AG04450 (cell line): ENCODE data around the gene ZFP92. TPM values are rescaled to one million over a fixed set of nuclear protein-coding genes. Genes with fewer than 3 reads are reported as not detected.
A peak's percentile ranks its signal among the peaks of the same experiment; 100 is the strongest.

Source experiments
- CTCF ChIA-PET: fragments of 300-600, 350-600 bp; formaldehyde crosslinking; extraction: SDS; loops from one replicate; lab custom pipeline; 2022; ENCODE audit warnings: antibody characterized with exemption, inconsistent platforms; lab: Charles Lee
- POLR2A ChIA-PET: fragments of 350-600 bp; formaldehyde crosslinking; extraction: SDS; loops from one replicate; lab custom pipeline; 2021; ENCODE audit warnings: antibody characterized with exemption, inconsistent platforms; lab: Yijun Ruan, JAX
- DNase-seq: peaks from one replicate; pipeline ENCODE4 v3.0.0-alpha.2; 2011; ENCODE audit warnings: low read depth, low spot score
- H3K27ac ChIP-seq: one replicate; pipeline ENCODE4 v1.5.1; 2012; ENCODE audit warnings: low read depth, low read length, control low read depth
- H3K27me3 ChIP-seq: one replicate; pipeline ENCODE4 v1.6.0; 2012; ENCODE audit warnings: low read length; ENCODE audit not compliant: control insufficient read depth, insufficient read depth
- H3K4me3 ChIP-seq: 2 replicates; pipeline ENCODE4 v1.5.1; 2011; ENCODE audit warnings: mild to moderate bottlenecking, low read depth, low read length, control low read depth
- H3K9me3 ChIP-seq: 2 replicates; pipeline ENCODE4 v1.5.1; 2012; ENCODE audit warnings: low read length; ENCODE audit not compliant: control insufficient read depth, insufficient read depth
- polyA plus RNA-seq: library from polyadenylated mRNA; depleted of rRNA; stranded (reverse); fragments of >200 nt; gene quantifications from 2 replicates; pipeline ENCODE4 v1.2.3, GENCODE V29; 2011; rRNA removed
- small RNA-seq: library from RNA; depleted of rRNA; stranded (forward); fragments of <200 nt; gene quantifications from one replicate; pipeline ENCODE3, GENCODE V24; 2012; ENCODE audit warnings: low read depth; ENCODE audit not compliant: insufficient read length
- TF ChIP-seq, protein P1 (sequence below): IDR thresholded peaks from 2 replicates; pipeline ENCODE4 v1.5.1; 2011; ENCODE audit warnings: low read depth, low read length, control low read depth, inconsistent platforms

ZFP92 gene
- polyA plus RNA-seq, 1 experiment, result 0.02 TPM

DNA sequence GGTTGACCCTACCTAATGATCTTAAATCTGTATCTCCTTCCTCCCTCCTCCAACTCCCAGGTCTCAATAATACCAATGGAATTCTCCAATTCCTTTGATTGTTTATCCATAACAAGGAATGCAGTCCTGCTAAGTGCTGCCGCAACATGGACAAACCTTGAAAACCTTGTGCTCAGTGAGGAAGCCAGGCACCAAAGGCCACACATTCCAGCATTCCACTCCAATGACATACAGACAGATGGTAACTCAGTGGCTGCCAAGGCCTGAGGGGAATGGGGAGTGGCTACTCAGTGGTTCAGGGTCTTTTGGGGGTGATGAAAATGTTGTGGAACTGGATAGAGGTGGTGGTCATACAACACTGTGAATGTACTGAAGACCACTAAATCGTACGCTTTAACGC lies 48.7 kb downstream of the ZFP92 start:
- no peaks in the 10 kb centered on the region for H3K9me3 ChIP-seq
- peak; percentile 42 for DNase-seq
- CTCF ChIA-PET, result interaction anchor here (1.5 to 2.2 kb wide), 4 partner anchors 11 to 427 kb away, joined by 5 to 45 read pairs (median 10); partner anchors contain the start of gene HAUS7

DNA sequence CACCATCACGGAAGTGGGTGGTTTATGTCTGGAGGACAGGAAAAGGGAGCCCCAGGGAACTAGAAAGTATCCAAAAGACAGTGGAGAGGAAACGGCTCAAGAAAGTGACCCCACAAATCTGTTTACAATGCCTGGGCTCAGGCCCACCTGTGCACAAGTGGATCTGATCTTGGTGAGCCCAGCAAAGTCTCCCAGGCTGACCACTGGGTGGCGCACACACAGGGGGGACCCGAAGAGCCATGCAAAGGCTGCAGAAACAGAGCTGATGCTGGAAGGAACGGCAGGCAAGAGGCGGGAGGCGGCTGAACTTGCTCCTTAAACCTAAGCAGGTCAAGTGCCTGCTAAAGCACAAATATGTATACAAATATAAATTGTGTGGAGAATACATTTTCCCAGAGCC lies 49.6 kb downstream of the ZFP92 start:
- TF ChIP-seq, protein P1, sequence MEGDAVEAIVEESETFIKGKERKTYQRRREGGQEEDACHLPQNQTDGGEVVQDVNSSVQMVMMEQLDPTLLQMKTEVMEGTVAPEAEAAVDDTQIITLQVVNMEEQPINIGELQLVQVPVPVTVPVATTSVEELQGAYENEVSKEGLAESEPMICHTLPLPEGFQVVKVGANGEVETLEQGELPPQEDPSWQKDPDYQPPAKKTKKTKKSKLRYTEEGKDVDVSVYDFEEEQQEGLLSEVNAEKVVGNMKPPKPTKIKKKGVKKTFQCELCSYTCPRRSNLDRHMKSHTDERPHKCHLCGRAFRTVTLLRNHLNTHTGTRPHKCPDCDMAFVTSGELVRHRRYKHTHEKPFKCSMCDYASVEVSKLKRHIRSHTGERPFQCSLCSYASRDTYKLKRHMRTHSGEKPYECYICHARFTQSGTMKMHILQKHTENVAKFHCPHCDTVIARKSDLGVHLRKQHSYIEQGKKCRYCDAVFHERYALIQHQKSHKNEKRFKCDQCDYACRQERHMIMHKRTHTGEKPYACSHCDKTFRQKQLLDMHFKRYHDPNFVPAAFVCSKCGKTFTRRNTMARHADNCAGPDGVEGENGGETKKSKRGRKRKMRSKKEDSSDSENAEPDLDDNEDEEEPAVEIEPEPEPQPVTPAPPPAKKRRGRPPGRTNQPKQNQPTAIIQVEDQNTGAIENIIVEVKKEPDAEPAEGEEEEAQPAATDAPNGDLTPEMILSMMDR, result peak; percentile 63
- POLR2A ChIA-PET, result no interaction called here
- DNase-seq, result no peak
- Histone ChIP-seq H3K27me3 (no peaks in the 10 kb centered on the region), H3K9me3 (no peaks in the 10 kb centered on the region), H3K4me3 (no peak overlapping the region), H3K27ac (no peak overlapping the region)
- CTCF ChIA-PET, result interaction anchor here (0.6 to 2.2 kb wide), 13 partner anchors 10 to 503 kb away, joined by 3 to 45 read pairs (median 4); partner anchors contain the start of gene HAUS7

More for the DNA sequence above, 48.7 kb downstream of the ZFP92 start:
- POLR2A ChIA-PET, result no interaction called here
- no peak overlapping the region for H3K4me3 ChIP-seq
- H3K27me3 ChIP-seq, result no peaks in the 10 kb centered on the region
- peak overlapping the region; percentile 47 for H3K27ac ChIP-seq
- TF ChIP-seq, protein P1, result no peak

Small RNAs within 50 kb of the gene (small RNA-seq; reads per million reads assigned to genes)
- gene RN7SL667P, result not detected

Other genes starting within 250 kb of the ZFP92 start
- gene MAGEA1, start 232.2 kb upstream of the ZFP92 start, polyA plus RNA-seq, result not detected in 2 replicates
- not detected in 2 replicates for gene PNMA6F, start 89.7 kb upstream of the ZFP92 start, polyA plus RNA-seq
- gene ZNF275, start 77.3 kb upstream of the ZFP92 start, polyA plus RNA-seq, result 13.7 and 15.0 TPM in 2 replicates
- gene PNMA6E, start 10.1 kb upstream of the ZFP92 start, polyA plus RNA-seq, result not detected in 2 replicates
- gene TREX2, start 34.6 kb downstream of the ZFP92 start, polyA plus RNA-seq, result not detected in 2 replicates
- 13.2 and 16.5 TPM in 2 replicates for gene HAUS7, start 59.1 kb downstream of the ZFP92 start, polyA plus RNA-seq
- gene BGN, start 83.5 kb downstream of the ZFP92 start, polyA plus RNA-seq, result 97.2 and 143 TPM in 2 replicates
- 0.01 TPM in 1 of 2 replicates, not detected in the other for gene ATP2B3, start 106.2 kb downstream of the ZFP92 start, polyA plus RNA-seq
- gene CCNQ, start 187.7 kb downstream of the ZFP92 start, polyA plus RNA-seq, result 23.6 and 28.1 TPM in 2 replicates
- not detected in 2 replicates for gene DUSP9, start 235.7 kb downstream of the ZFP92 start, polyA plus RNA-seq